HepG2 (cell line): ENCODE data around the gene HELZ. TPM values are rescaled to one million over a fixed set of nuclear protein-coding genes. Genes with fewer than 3 reads are reported as not detected.
A peak's percentile ranks its signal among the peaks of the same experiment; 100 is the strongest.

Source experiments
- ATAC-seq: fragments of 200-7000 bp; cut with Tn5 transposase; 3 replicates; pipeline ENCODE4 v1.9.1; 2020; ENCODE audit warnings: mild to moderate bottlenecking, moderate library complexity
- BruUV-seq: library from RNA; stranded (reverse); fragments of 400-500 nt; replicated peaks from 2 replicates; lab custom pipeline; 2021; lab: Mats Ljungman, UMichigan
- CTCF ChIA-PET: fragments of 300-600 bp; formaldehyde crosslinking; extraction: SDS; loops from one replicate; lab custom pipeline; 2021; ENCODE audit warnings: low total read pairs, inconsistent platforms, low intra/inter-chr PET ratio; lab: Yijun Ruan, JAX
- POLR2A ChIA-PET: fragments of 350-600 bp; sonication (Branson Sonifier 250); formaldehyde crosslinking; loops from one replicate; lab custom pipeline; 2020; ENCODE audit warnings: antibody characterized with exemption, inconsistent platforms; lab: Yijun Ruan, JAX
- DNase-seq: peaks from one replicate; pipeline ENCODE4 v3.0.0-alpha.2; 2015; ENCODE audit warnings: low spot score
- FAIRE-seq: peaks from 3 replicates; lab custom pipeline; 2011; peaks lifted over from hg19 to GRCh38; lab: Jason Lieb, UNC
- H2AFZ ChIP-seq: one replicate; pipeline ENCODE4 v1.6.1; 2011; ENCODE audit warnings: low read length, inconsistent platforms
- H3K27ac ChIP-seq: fragments of 300-600 bp; 3 replicates; pipeline ENCODE4 v1.8.0; 2011; ENCODE audit warnings: mixed run types, mild to moderate bottlenecking, mixed read lengths, low read length, inconsistent platforms; ENCODE audit not compliant: insufficient read depth; ENCODE audit errors: extremely low read length
- H3K27me3 ChIP-seq, 2 experiments: fragments of 200-600 bp in 1 of 2; 2 replicates in 1 of 2; 3 replicates in 1 of 2; pipeline versions ENCODE4 v1.6.0 to v1.8.0; 2011; ENCODE audit warnings: low read length in 2 of 2, mild to moderate bottlenecking in 2 of 2, moderate library complexity in 2 of 2, inconsistent platforms in 1 of 2; ENCODE audit not compliant: insufficient read depth in 2 of 2, control insufficient read depth in 1 of 2
- H3K36me3 ChIP-seq, 2 experiments: fragments of 200-600 bp in 1 of 2; replicated peaks in 1 of 2; 2 replicates in 1 of 2; 3 replicates in 1 of 2; pipeline versions ENCODE4 v1.5.1 to v1.8.0; 2011; ENCODE audit warnings: low read length in 2 of 2, inconsistent platforms in 1 of 2; ENCODE audit not compliant: insufficient read depth in 2 of 2, control insufficient read depth in 1 of 2
- H3K4me1 ChIP-seq: 2 replicates; pipeline ENCODE4 v1.5.1; 2012; ENCODE audit warnings: low read length, inconsistent platforms; ENCODE audit not compliant: insufficient read depth
- H3K4me2 ChIP-seq: 2 replicates; pipeline ENCODE4 v1.6.0; 2011; ENCODE audit warnings: low read depth, low read length, inconsistent platforms
- H3K4me3 ChIP-seq, 3 experiments: fragments of 200-600 bp in 1 of 3; sonication (generic), shearing (Covaris generic) in 1 of 3; replicated peaks in 1 of 3; 2 replicates each; pipeline ENCODE4 v1.5.1; 2011 to 2016; ENCODE audit warnings: low read length in 3 of 3, inconsistent platforms in 2 of 3, low read depth in 2 of 3, mild to moderate bottlenecking in 2 of 3, control low read depth in 1 of 3, mixed read lengths in 1 of 3; ENCODE audit not compliant: insufficient read depth in 1 of 3
- H3K79me2 ChIP-seq: one replicate; pipeline ENCODE4 v1.6.1; 2011; ENCODE audit warnings: low read length, inconsistent platforms; ENCODE audit not compliant: insufficient read depth
- H3K9ac ChIP-seq: 2 replicates; pipeline ENCODE4 v1.6.0; 2011; ENCODE audit warnings: mild to moderate bottlenecking, low read depth, low read length, inconsistent platforms; ENCODE audit not compliant: insufficient read depth
- H3K9me3 ChIP-seq: 2 replicates; pipeline ENCODE4 v1.5.1; 2012; ENCODE audit warnings: mild to moderate bottlenecking, low read length
- H4K20me1 ChIP-seq: 2 replicates; pipeline ENCODE4 v1.6.0; 2011; ENCODE audit warnings: inconsistent platforms, mild to moderate bottlenecking, low read length, moderate library complexity; ENCODE audit not compliant: insufficient read depth
- ARID2 ChIP-seq: sonication (generic); formaldehyde crosslinking; IDR thresholded peaks from 2 replicates; pipeline ENCODE4 v1.8.1; 2022; ENCODE audit warnings: mild to moderate bottlenecking, missing genetic modification reagents, borderline replicate concordance
- GTF3A ChIP-seq: sonication (generic); formaldehyde crosslinking; conservative IDR thresholded peaks from 2 replicates; pipeline ENCODE4 v1.4.0; 2020; ENCODE audit warnings: mild to moderate bottlenecking, missing genetic modification reagents
- NBN ChIP-seq: fragments of 450-650 bp; conservative IDR thresholded peaks from 2 replicates; pipeline ENCODE4 v1.6.1; 2017
- NFRKB ChIP-seq: fragments of 450-650 bp; IDR thresholded peaks from 2 replicates; pipeline ENCODE4 v1.6.1; 2017
- NR2F6 ChIP-seq, 2 experiments: IDR thresholded peaks; 2 replicates each; pipeline ENCODE4 v1.6.1; 2016; ENCODE audit warnings: antibody characterized with exemption in 1 of 2, mild to moderate bottlenecking in 1 of 2
- PAWR ChIP-seq: sonication (generic); formaldehyde crosslinking; IDR thresholded peaks from 2 replicates; pipeline ENCODE4 v1.4.0; 2020; ENCODE audit warnings: missing genetic modification reagents, mild to moderate bottlenecking, borderline replicate concordance
- PAXIP1 ChIP-seq: sonication (generic); formaldehyde crosslinking; conservative IDR thresholded peaks from 2 replicates; pipeline ENCODE4 v1.4.0; 2020; ENCODE audit warnings: mild to moderate bottlenecking, missing genetic modification reagents, moderate library complexity
- RARA ChIP-seq: IDR thresholded peaks from 2 replicates; pipeline ENCODE4 v1.6.1; 2016; ENCODE audit warnings: missing genetic modification reagents, missing compliant biosample characterization
- RBM22 ChIP-seq: fragments of 200-400 bp; formaldehyde crosslinking; optimal IDR thresholded peaks from 2 replicates; pipeline ENCODE3; 2017; ENCODE audit warnings: mild to moderate bottlenecking, low read length, moderate library complexity
- SALL1 ChIP-seq: sonication (generic); formaldehyde crosslinking; IDR thresholded peaks from 2 replicates; pipeline ENCODE4 v1.8.0; 2022; ENCODE audit warnings: mild to moderate bottlenecking, missing genetic modification reagents
- SAP130 ChIP-seq: IDR thresholded peaks from 2 replicates; pipeline ENCODE4 v1.6.1; 2016; ENCODE audit warnings: low read depth
- SP1 ChIP-seq, 2 experiments: fragments of 450-650 bp in 1 of 2; sonication (generic) in 1 of 2; formaldehyde crosslinking in 1 of 2; IDR thresholded peaks; 2 replicates each; pipeline versions ENCODE4 v1.4.0 to v1.6.1; 2016 to 2020; ENCODE audit warnings: missing genetic modification reagents in 1 of 2
- ZNF207 ChIP-seq: fragments of 450-650 bp; IDR thresholded peaks from 2 replicates; pipeline ENCODE4 v1.6.1; 2016; ENCODE audit warnings: antibody characterized with exemption, borderline replicate concordance
- ZNF543 ChIP-seq: sonication (generic); formaldehyde crosslinking; IDR thresholded peaks from 2 replicates; pipeline ENCODE4 v1.4.0; 2020; ENCODE audit warnings: mild to moderate bottlenecking, missing genetic modification reagents
- ZNF564 ChIP-seq: sonication (generic); formaldehyde crosslinking; IDR thresholded peaks from 2 replicates; pipeline ENCODE4 v1.8.1; 2023; ENCODE audit warnings: mild to moderate bottlenecking, missing genetic modification reagents
- ZNF766 ChIP-seq: sonication (generic); formaldehyde crosslinking; IDR thresholded peaks from 2 replicates; pipeline ENCODE4 v1.5.0; 2020; ENCODE audit warnings: missing genetic modification reagents, borderline replicate concordance
- WGBS: methylation state at CpG from one replicate; pipeline ENCODE4 v1.1.6; 2017; ENCODE audit warnings: low lambda C conversion rate; 5-methylcytosine and 5-hydroxymethylcytosine counted together
- in situ Hi-C: cut with HindIII; loops from 2 replicates; pipeline ENCODE4 v1.10.0; 2017; ENCODE audit warnings: low pct_unique_long_range_greater_than_20kb; ENCODE audit not compliant: extremely low pct_ligation_motif_present
- intact Hi-C: fragments of 100-400 bp; cut with micrococcal nuclease; formaldehyde crosslinking; loops from one replicate; pipeline ENCODE4 v1.10.0; 2022; ENCODE audit not compliant: unreplicated experiment
- polyA plus RNA-seq, 8 experiments: library from polyadenylated mRNA; depleted of rRNA in 3 of 8; stranded (reverse) in 7 of 8; unstranded in 1 of 8; fragments of >200 nt; fragmentation: Illumina TruSeq in 4 of 8; extraction: Trizol in 4 of 8; gene quantifications; 2 replicates each; pipeline versions ENCODE4 v1.2.1 to v1.2.3, GENCODE V29; 2011 to 2016; ENCODE audit warnings: low read depth in 4 of 8, missing spikeins in 1 of 8, mixed read lengths in 1 of 8; ENCODE audit not compliant: insufficient read depth in 1 of 8
- total RNA-seq, 5 experiments: library from RNA; depleted of rRNA; stranded (reverse); fragments of >200 nt; fragmentation: Illumina TruSeq; extraction: Trizol; gene quantifications; 2 replicates each; pipeline ENCODE4 v1.2.3, GENCODE V29; 2016; ENCODE audit warnings: low read depth in 1 of 5
- TF ChIP-seq, protein P1 (sequence below): sonication (generic); formaldehyde crosslinking; conservative IDR thresholded peaks from 2 replicates; pipeline ENCODE4 v1.4.0; 2020; ENCODE audit warnings: missing genetic modification reagents

The HELZ gene
- total and polyA plus RNA-seq, 2 of the 13 experiments (the other 11 are each of a cell fraction or from before 2014, with no cell fraction given): 35.3 to 52.4 TPM

GRCh38 chr17:67132366-67132765 lies 112.6 kb downstream of the HELZ start:
- no TSS peak for BruUV-seq
- intact Hi-C loops (no loop called here), in situ Hi-C loops (no loop called here)
- no peak overlapping the region for H3K4me3 ChIP-seq
- FAIRE-seq (no peak), ATAC-seq (no peak)
- H2AFZ ChIP-seq: no peak overlapping the region
- H3K36me3 ChIP-seq: peaks cover 14 to 44% of the 10 kb centered on the region in 2 experiments
- no peak overlapping the region for H3K27ac ChIP-seq
- H3K9ac ChIP-seq: no peak overlapping the region
- peaks cover 4% of the 10 kb centered on the region; the same call in 1 of the 2 replicates for H4K20me1 ChIP-seq
- H3K27me3 ChIP-seq: no peaks in the 10 kb centered on the region; a peak in 1 of 5 replicates
- TF ChIP-seq ZNF207: no peak
- TF ChIP-seq ARID2: no peak
- TF ChIP-seq NBN: no peak
- no peak for TF ChIP-seq ZNF543 (CRISPR knock-in tag)
- TF ChIP-seq GTF3A (CRISPR knock-in tag): no peak
- peak; percentile 47 for TF ChIP-seq RBM22
- TF ChIP-seq, all 625 proteins: peak for 1
- Histone ChIP-seq H3K4me2 (no peak overlapping the region), H3K9me3 (no peaks in the 10 kb centered on the region), H3K79me2 (no peaks in the 10 kb centered on the region), H3K4me1 (peaks cover 18% of the 10 kb centered on the region)
- ChIA-PET CTCF (no interaction called here), POLR2A (no interaction called here)
- DNase-seq: no peak
- 48% methylated on average over 1 of the region's 1 CpG for WGBS

DNA sequence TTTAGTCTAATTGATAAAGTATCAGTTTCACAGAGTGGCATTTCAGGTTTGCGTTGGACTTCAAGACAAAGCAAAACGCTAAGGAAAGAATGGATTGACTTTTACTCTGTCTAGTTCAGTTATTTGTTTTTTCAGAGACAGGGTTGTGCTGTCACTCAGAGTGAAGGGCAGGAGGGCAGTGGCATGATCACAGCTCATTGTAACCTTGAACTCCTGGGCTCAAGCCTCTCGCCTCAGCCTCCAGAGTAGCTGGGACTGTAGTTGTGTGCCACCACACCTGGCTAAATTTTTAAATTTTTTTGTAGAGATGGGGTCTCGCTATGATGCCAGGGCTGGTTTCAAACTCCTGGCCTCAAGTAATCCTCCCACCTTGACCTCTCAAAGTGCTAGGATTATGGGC lies 114.2 kb downstream of the HELZ start:
- Histone ChIP-seq H3K79me2 (no peaks in the 10 kb centered on the region), H3K4me1 (peaks cover 22% of the 10 kb centered on the region), H3K27me3 (no peaks in the 10 kb centered on the region; a peak in 1 of 5 replicates), H2AFZ (no peak overlapping the region), H3K9me3 (no peaks in the 10 kb centered on the region), H3K27ac (peak overlapping the region; percentile 21), H4K20me1 (peaks cover 9% of the 10 kb centered on the region; the same call in 1 of the 2 replicates), H3K9ac (no peak overlapping the region), H3K4me2 (no peak overlapping the region), H3K36me3 (peaks cover 15 to 44% of the 10 kb centered on the region in 2 experiments), H3K4me3 (no peak overlapping the region)
- ChIA-PET POLR2A (no interaction called here), CTCF (no interaction called here)
- peak; percentile 92 for ATAC-seq
- intact Hi-C loops (no loop called here), in situ Hi-C loops (no loop called here)
- DNase-seq: peak; percentile 33
- 61% methylated on average over 4 of the region's 4 CpGs for WGBS
- FAIRE-seq: peak; percentile 30
- no TSS peak for BruUV-seq
- no peak for TF ChIP-seq ZNF766 (CRISPR knock-in tag)
- TF ChIP-seq NR2F6 (IDR thresholded peaks at IDR 0.05): peak; percentile 46; the same call in 1 of the 2 replicates
- peak; percentile 67 for TF ChIP-seq NR2F6 (CRISPR knock-in tag; IDR thresholded peaks at IDR 0.05)
- TF ChIP-seq PAWR (CRISPR knock-in tag): no peak
- 0 out of 2 replicates have a peak, but pooled peaks have one; percentile 23 for TF ChIP-seq PAXIP1 (CRISPR knock-in tag)
- TF ChIP-seq NFRKB: no peak
- peak; percentile 17; the same call in 1 of the 2 replicates for TF ChIP-seq SAP130 (CRISPR knock-in tag)
- TF ChIP-seq ZNF564 (CRISPR knock-in tag): no peak
- peak; percentile 77 for TF ChIP-seq RARA (CRISPR knock-in tag)
- TF ChIP-seq SP1 (IDR thresholded peaks at IDR 0.05): no peak
- TF ChIP-seq SP1 (CRISPR knock-in tag; IDR thresholded peaks at IDR 0.05): no peak
- TF ChIP-seq, protein P1, sequence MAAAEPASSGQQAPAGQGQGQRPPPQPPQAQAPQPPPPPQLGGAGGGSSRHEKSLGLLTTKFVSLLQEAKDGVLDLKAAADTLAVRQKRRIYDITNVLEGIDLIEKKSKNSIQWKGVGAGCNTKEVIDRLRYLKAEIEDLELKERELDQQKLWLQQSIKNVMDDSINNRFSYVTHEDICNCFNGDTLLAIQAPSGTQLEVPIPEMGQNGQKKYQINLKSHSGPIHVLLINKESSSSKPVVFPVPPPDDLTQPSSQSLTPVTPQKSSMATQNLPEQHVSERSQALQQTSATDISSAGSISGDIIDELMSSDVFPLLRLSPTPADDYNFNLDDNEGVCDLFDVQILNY (CRISPR knock-in tag): no peak
- peak; percentile 69; the same call in 1 of the 2 replicates for TF ChIP-seq SALL1 (CRISPR knock-in tag)
